BJ (cell line): ENCODE results near the gene CAMKMT. TPM values are rescaled to one million over a fixed set of nuclear protein-coding genes. Genes with fewer than 3 reads are reported as not detected.

Source experiments
- CTCF ChIA-PET: fragments of 350-600 bp; formaldehyde crosslinking; extraction: SDS; loops from one replicate; lab custom pipeline; 2021; ENCODE audit warnings: antibody characterized with exemption, inconsistent platforms; lab: Yijun Ruan, JAX
- POLR2A ChIA-PET: fragments of 300-600 bp; sonication (Branson Sonifier 250); formaldehyde crosslinking; extraction: SDS; loops from one replicate; lab custom pipeline; 2021; ENCODE audit warnings: antibody characterized with exemption; lab: Charles Lee
- DNase-seq: peaks from one replicate; pipeline ENCODE4 v3.0.0-alpha.2; 2011; ENCODE audit warnings: low read depth
- H3K27me3 ChIP-seq: 2 replicates; pipeline ENCODE4 v1.6.0; 2011; ENCODE audit warnings: low read length; ENCODE audit not compliant: control insufficient read depth, insufficient read depth
- H3K36me3 ChIP-seq: 2 replicates; pipeline ENCODE4 v1.5.1; 2011; ENCODE audit warnings: low read length; ENCODE audit not compliant: control insufficient read depth, insufficient read depth
- H3K4me3 ChIP-seq: 2 replicates; pipeline ENCODE4 v1.5.1; 2011; ENCODE audit warnings: low read depth, mild to moderate bottlenecking, control low read depth, low read length
- CTCF ChIP-seq: IDR thresholded peaks from 2 replicates; pipeline ENCODE4 v1.5.1; 2011; ENCODE audit warnings: low read depth, mild to moderate bottlenecking, control low read depth, inconsistent platforms, low read length, moderate library complexity; ENCODE audit not compliant: insufficient read depth
- polyA plus RNA-seq: library from polyadenylated mRNA; depleted of rRNA; stranded (reverse); fragments of >200 nt; gene quantifications from 2 replicates; pipeline ENCODE4 v1.2.3, GENCODE V29; 2011

The CAMKMT gene
- polyA plus RNA-seq, 1 experiment, result 2.0 TPM

- peaks cover 9% of the 10 kb centered on the region for H3K27me3 ChIP-seq
These were observed 404.5 kb downstream of the CAMKMT start for GRCh38 chr2:44766220-44766619.

DNA sequence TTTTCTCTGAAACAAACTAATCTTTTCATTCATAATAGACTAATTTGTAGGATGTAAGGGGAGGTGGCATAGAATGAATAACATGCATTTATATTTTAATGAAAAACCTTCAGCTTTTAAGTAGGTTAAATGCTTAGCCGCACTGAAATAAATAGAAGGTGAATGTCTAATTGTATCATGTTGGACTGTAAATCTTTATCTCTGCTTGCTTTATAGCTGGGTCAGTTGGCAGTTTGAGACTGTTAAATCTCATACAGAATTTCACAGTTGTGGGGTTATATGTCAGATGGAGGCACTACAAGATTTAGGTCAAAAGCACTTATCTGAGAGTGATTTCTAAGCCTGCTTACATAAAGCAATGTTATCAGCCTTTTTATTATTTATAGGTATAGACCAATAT is 405.0 kb downstream of the CAMKMT start:
- TF ChIP-seq CTCF, result no peak
- no peaks in the 10 kb centered on the region for H3K36me3 ChIP-seq
- peaks cover 9% of the 10 kb centered on the region for H3K27me3 ChIP-seq
- POLR2A ChIA-PET, result no interaction called here
- no peak for DNase-seq
- H3K4me3 ChIP-seq, result no peak overlapping the region
- CTCF ChIA-PET, result no interaction called here

More at GRCh38 chr2:44766220-44766619, 404.5 kb downstream of the CAMKMT start:
- no peak for TF ChIP-seq CTCF
- ChIA-PET CTCF (no interaction called here), POLR2A (no interaction called here)
- DNase-seq, result no peak
- H3K36me3 ChIP-seq, result no peaks in the 10 kb centered on the region
- H3K4me3 ChIP-seq, result no peak overlapping the region

DNA sequence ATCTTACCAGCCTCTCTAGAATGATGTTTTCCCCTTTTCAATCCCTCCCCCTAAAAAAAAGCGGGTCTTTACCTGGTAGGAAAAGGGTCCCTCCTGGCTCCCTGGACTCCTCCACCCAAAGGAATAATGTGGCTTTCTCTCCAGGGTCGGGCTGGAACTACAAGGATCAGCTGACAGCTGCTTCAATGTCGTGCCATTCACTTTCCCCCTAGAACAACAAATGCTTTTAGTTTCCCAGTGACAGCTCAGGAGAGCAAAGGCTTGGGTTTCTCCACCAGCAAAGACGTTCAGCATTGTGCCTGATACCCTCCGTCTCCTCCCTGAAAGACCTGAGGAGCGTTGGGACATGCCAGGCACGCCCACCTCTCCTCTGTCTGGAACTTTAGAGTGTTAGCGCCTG is 405.9 kb downstream of the CAMKMT start:
- H3K27me3 ChIP-seq, result peaks cover 9% of the 10 kb centered on the region
- H3K36me3 ChIP-seq, result no peaks in the 10 kb centered on the region
- no peak for DNase-seq
- no peak overlapping the region for H3K4me3 ChIP-seq
- ChIA-PET POLR2A (no interaction called here), CTCF (no interaction called here)
- no peak for TF ChIP-seq CTCF

- TF ChIP-seq CTCF, result no peak
- DNase-seq, result no peak
- H3K27me3 ChIP-seq, result peaks cover 8% of the 10 kb centered on the region
- H3K4me3 ChIP-seq, result no peak overlapping the region
- CTCF ChIA-PET, result no interaction called here
- no peaks in the 10 kb centered on the region for H3K36me3 ChIP-seq
- POLR2A ChIA-PET, result no interaction called here
These were observed 406.9 kb downstream of the CAMKMT start for GRCh38 chr2:44768438-44769236.

DNA sequence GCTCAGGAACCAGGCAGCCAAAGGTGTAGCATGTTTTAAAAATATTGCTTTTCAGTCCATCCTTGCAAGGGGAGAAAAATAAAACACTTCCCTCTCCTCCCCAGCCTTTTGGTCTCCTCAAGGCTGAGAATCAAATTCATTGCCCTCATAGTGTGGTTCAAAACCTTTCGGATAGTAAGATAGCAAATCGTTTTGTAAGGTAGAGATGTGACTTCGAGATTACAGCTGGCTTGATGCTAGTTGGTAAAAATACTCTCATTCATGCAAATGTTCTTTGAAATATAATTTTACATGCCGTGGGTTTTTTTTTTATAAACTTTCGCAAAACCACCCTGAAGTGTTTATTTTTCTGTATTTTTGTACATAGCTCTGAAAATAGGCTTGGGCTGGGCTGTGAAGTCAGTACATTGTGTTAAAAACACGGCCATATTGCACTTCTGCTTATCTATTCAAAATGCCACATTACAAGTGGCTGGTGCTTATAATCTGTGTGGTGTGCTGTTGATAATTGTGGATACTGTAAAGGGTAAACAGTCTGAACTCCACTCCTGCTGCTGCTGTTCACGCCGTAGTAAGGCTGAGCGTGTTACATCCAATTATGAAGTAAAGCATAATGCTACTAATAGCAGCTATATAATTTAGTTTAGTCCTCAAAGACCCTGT is 407.7 kb downstream of the CAMKMT start:
- H3K4me3 ChIP-seq, result no peak overlapping the region
- H3K36me3 ChIP-seq, result no peaks in the 10 kb centered on the region
- H3K27me3 ChIP-seq, result peaks cover 7% of the 10 kb centered on the region
- POLR2A ChIA-PET, result no interaction called here
- no peak for TF ChIP-seq CTCF
- DNase-seq, result no peak
- CTCF ChIA-PET, result no interaction called here
